Activated naive CD8-positive, alpha-beta T cell treated with anti-CD3 and anti-CD28 coated beads for 36 hours (primary cell): ENCODE results near the gene POU3F1. TPM values are rescaled to one million over a fixed set of nuclear protein-coding genes. Genes with fewer than 3 reads are reported as not detected.
"Not testable (repeated sequence)": the region's sequence is repeated elsewhere in the genome, so short reads cannot be mapped to it uniquely, and the experiment has no call there.

Experiments
- DNase-seq: peaks from one replicate; pipeline ENCODE4 v3.0.0; 2021
- H3K27ac Mint-ChIP-seq: one replicate; pipeline ENCODE4 v1.8.0; 2022; ENCODE audit warnings: mild to moderate bottlenecking, moderate library complexity, mixed read lengths
- H3K27me3 Mint-ChIP-seq: one replicate; pipeline ENCODE4 v1.8.0; 2022; ENCODE audit warnings: mild to moderate bottlenecking, mixed read lengths
- H3K36me3 Mint-ChIP-seq: one replicate; pipeline ENCODE4 v1.8.0; 2021; ENCODE audit warnings: mild to moderate bottlenecking, mixed read lengths
- H3K4me1 Mint-ChIP-seq: one replicate; pipeline ENCODE4 v1.8.0; 2021; ENCODE audit warnings: mixed read lengths
- H3K4me3 Mint-ChIP-seq: one replicate; pipeline ENCODE4 v1.8.0; 2022; ENCODE audit warnings: mild to moderate bottlenecking, moderate library complexity, mixed read lengths
- H3K9me3 Mint-ChIP-seq: one replicate; pipeline ENCODE4 v1.8.0; 2022; ENCODE audit warnings: mixed read lengths
- total RNA-seq, 2 experiments: library from RNA; stranded (reverse); gene quantifications; one replicate each; pipeline ENCODE4 v1.2.3, GENCODE V29; 2021

The POU3F1 gene
- total RNA-seq, 2 experiments from 2014 or later = 0.10 TPM; not detected in 1

GRCh38 chr1:38045401-38046332 lies 926 bp downstream of the POU3F1 start:
- H3K4me3 Mint-ChIP-seq = no peak overlapping the region

GRCh38 chr1:38044221-38045215 lies 2.1 kb downstream of the POU3F1 start:
- DNase-seq = no peak
- no peaks in the 10 kb centered on the region for H3K36me3 Mint-ChIP-seq
- peaks cover 2% of the 10 kb centered on the region for H3K4me1 Mint-ChIP-seq
- H3K4me3 Mint-ChIP-seq = peak overlapping the region; percentile 71
- H3K9me3 Mint-ChIP-seq = no peaks in the 10 kb centered on the region
- H3K27me3 Mint-ChIP-seq = peaks cover 74% of the 10 kb centered on the region
- H3K27ac Mint-ChIP-seq = no peak overlapping the region

More at GRCh38 chr1:38045401-38046332, 926 bp downstream of the POU3F1 start:
- Mint-ChIP-seq H3K36me3 (no peaks in the 10 kb centered on the region), H3K9me3 (no peaks in the 10 kb centered on the region), H3K4me1 (peaks cover 2% of the 10 kb centered on the region), H3K27me3 (peaks cover 68% of the 10 kb centered on the region), H3K27ac (no peak overlapping the region)
- DNase-seq = peak; percentile 16

GRCh38 chr1:38043036-38043747 lies 3.4 kb downstream of the POU3F1 start:
- Mint-ChIP-seq H3K9me3 (no peaks in the 10 kb centered on the region), H3K36me3 (no peaks in the 10 kb centered on the region), H3K4me1 (peaks cover 2% of the 10 kb centered on the region), H3K4me3 (no peak overlapping the region), H3K27ac (no peak overlapping the region), H3K27me3 (peaks cover 74% of the 10 kb centered on the region)
- DNase-seq = no peak

- Mint-ChIP-seq H3K4me3 (no peak overlapping the region), H3K27ac (peak overlapping the region; percentile 21), H3K9me3 (no peaks in the 10 kb centered on the region), H3K36me3 (no peaks in the 10 kb centered on the region), H3K4me1 (peaks cover 2% of the 10 kb centered on the region), H3K27me3 (peaks cover 67% of the 10 kb centered on the region)
- no peak for DNase-seq
Measured at GRCh38 chr1:38041936-38042834, 4.4 kb downstream of the POU3F1 start.

- Mint-ChIP-seq H3K27me3 (peaks cover 59% of the 10 kb centered on the region), H3K27ac (no peak overlapping the region), H3K4me3 (no peak overlapping the region), H3K36me3 (no peaks in the 10 kb centered on the region), H3K9me3 (no peaks in the 10 kb centered on the region), H3K4me1 (no peaks in the 10 kb centered on the region)
- no peak for DNase-seq
Measured at GRCh38 chr1:38039331-38040088, 7.1 kb downstream of the POU3F1 start.

GRCh38 chr1:38038861-38039260 lies 7.7 kb downstream of the POU3F1 start:
- Mint-ChIP-seq H3K9me3 (no peaks in the 10 kb centered on the region), H3K4me3 (no peak overlapping the region), H3K27ac (no peak overlapping the region), H3K36me3 (no peaks in the 10 kb centered on the region), H3K4me1 (no peaks in the 10 kb centered on the region), H3K27me3 (peaks cover 55% of the 10 kb centered on the region)
- no peak for DNase-seq

DNA sequence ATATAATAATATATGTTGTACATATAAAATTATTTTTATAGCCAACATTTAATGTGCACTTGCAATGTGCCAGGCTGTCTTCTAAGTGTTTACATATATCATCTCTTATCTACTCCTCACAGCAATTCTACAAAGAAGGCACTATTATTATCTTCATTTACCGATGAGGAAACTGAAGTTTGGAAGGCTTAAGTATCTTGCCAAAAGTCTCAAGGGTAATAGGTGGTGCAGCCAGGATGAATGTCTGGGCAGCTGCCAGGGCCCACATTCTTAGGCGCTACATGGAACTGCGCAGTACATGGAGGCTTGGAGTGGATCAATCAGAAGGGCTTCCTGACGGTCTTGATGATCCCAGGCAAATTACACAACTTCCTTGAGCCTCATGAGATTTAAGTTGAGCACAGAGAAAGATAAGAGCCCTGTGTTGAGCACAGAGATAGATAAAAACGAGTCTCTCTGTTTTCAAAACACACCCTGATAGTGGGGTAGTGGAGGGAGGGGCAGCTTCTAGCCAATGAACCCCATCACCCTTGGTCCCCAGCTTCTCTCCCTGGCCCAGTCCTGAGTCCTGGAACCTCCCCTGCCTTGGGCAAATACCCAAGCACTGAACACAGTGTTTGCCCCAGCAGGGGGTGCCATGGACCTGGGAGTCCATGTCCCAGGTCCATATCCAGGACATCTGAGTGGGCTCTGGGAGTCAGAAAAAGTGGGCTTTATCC lies 9.2 kb downstream of the POU3F1 start:
- H3K4me3 Mint-ChIP-seq = no peak overlapping the region
- H3K4me1 Mint-ChIP-seq = no peaks in the 10 kb centered on the region
- H3K36me3 Mint-ChIP-seq = no peaks in the 10 kb centered on the region
- DNase-seq = peak; percentile 12
- H3K27me3 Mint-ChIP-seq = peaks cover 41% of the 10 kb centered on the region
- no peaks in the 10 kb centered on the region for H3K9me3 Mint-ChIP-seq
- no peak overlapping the region for H3K27ac Mint-ChIP-seq

DNA sequence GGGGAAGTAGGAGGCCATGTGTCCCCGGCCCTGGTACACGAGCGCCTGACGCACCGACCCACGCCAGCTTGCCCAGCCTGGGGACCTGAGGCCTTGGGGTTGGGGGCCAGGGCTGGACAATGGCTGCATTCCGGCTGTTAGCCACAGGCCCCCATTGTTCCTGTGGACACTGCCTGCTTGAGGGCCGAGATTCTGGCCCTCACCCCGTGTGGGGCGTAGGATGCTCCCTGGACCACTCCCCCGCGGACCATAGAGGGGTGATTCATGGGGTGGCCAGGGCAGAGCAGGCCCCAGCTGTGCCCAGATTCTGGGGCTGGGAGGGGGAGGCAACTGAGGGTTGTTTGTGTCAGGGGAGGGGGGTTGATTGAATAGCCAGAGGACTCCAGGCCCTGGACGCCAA lies 11.7 kb downstream of the POU3F1 start:
- Mint-ChIP-seq H3K9me3 (no peaks in the 10 kb centered on the region), H3K36me3 (no peaks in the 10 kb centered on the region), H3K27ac (no peak overlapping the region), H3K27me3 (peaks cover 18% of the 10 kb centered on the region), H3K4me3 (no peak overlapping the region), H3K4me1 (peaks cover 19% of the 10 kb centered on the region)
- no peak for DNase-seq

GRCh38 chr1:38032992-38033391 lies 13.6 kb downstream of the POU3F1 start:
- DNase-seq, H3K27ac Mint-ChIP-seq, H3K9me3 Mint-ChIP-seq, H3K36me3 Mint-ChIP-seq, H3K27me3 Mint-ChIP-seq, H3K4me3 Mint-ChIP-seq: not testable (repeated sequence)
- peaks cover 35% of the 10 kb centered on the region for H3K4me1 Mint-ChIP-seq

DNA sequence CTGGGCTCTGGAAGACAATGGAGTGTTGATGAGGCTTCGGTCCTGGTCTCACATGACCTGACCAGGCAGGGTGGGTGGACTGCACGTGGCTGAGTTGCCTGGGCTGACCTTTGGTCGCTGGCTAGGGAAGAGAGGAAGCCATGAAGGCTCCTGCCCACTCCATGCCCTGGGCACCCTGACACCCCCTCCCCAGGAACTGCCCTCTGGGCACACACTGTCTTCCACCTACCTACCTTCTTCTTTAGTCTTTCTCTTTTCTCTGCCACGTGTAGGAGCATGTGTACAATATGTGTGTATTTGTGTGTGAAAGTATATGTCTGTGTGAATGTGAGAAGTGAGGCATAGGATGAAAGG lies 15.1 kb downstream of the POU3F1 start:
- peaks cover 3% of the 10 kb centered on the region for H3K36me3 Mint-ChIP-seq
- H3K4me3 Mint-ChIP-seq = no peak overlapping the region
- no peaks in the 10 kb centered on the region for H3K9me3 Mint-ChIP-seq
- H3K4me1 Mint-ChIP-seq = peaks cover 50% of the 10 kb centered on the region
- peaks cover 3% of the 10 kb centered on the region for H3K27me3 Mint-ChIP-seq
- H3K27ac Mint-ChIP-seq = no peak overlapping the region
- no peak for DNase-seq

DNA sequence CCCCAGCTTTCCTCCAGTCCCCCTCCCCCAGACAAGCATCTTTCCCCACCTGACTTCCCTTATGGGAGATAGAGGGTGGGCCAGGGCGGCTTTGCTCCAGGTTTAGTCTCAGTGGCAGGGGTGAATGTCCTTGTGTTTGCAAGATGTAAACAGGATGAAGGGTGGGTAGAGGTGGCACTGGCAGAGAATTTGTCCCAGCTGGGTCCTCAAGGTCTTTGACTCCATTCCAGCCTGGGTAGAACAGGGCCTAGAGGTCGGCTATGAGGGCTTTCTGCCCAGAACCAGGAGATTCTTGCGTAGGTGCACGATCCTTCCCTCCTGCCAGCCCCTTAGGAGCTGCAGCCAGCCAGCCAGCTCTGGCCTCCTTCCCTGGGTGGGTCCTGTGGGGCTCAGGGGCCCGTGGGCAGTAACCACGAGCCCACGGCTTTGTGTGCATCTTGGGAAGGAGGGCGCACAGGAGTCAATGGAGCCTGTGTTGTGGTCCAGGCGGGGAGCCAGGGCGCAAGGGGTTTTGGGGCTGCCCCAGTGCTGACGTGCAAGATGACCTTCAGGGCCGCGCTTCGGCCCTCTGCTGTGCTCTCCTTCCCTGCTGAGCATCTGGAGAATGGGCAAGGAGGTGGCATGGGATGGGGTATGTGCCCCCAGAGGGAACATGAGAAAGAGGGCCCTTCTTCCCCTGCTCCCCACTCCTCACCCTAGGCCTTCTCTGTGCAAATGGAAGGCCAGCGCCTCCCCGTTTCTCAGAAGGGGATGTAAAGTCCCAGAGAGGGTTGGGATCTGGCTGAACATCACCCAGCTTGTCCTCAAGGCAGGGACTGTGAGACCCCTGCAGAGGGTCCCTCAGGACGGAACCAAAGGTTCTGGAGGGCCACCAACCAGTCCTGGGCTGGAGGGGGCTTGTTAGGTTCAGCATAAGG lies 15.7 kb downstream of the POU3F1 start:
- peaks cover 3% of the 10 kb centered on the region for H3K27me3 Mint-ChIP-seq
- no peaks in the 10 kb centered on the region for H3K9me3 Mint-ChIP-seq
- DNase-seq = no peak
- H3K36me3 Mint-ChIP-seq = peaks cover 5% of the 10 kb centered on the region
- H3K4me1 Mint-ChIP-seq = peaks cover 55% of the 10 kb centered on the region
- H3K27ac Mint-ChIP-seq = peak overlapping the region; percentile 87
- H3K4me3 Mint-ChIP-seq = peak overlapping the region; percentile 59
